ENCODE results near the gene TRMT11.
A peak's percentile ranks its signal among the peaks of the same experiment; 100 is the strongest.

TRMT11 gene

GRCh38 chr6:125986301-125987025 lies at the start of gene TRMT11:
TSS of gene TRMT11 (plus strand) at chr6:125986540. CDS start at chr6:125986551, 11 bp downstream.
- no peak for TF ChIP-seq CTCF (conservative IDR thresholded peaks at IDR 0.05; ENCODE audit: low read length)
- H3K4me3 ChIP-seq (ENCODE audit: low read length), result peak within 1 kb of the TSS; percentile 97

GRCh38 chr6:125939026-125939425 lies 47.3 kb upstream of the TRMT11 start:
- TF ChIP-seq CTCF (conservative IDR thresholded peaks at IDR 0.05; ENCODE audit: low read length), result no peak
- no peak overlapping the region for H3K4me3 ChIP-seq (ENCODE audit: low read length)

More at GRCh38 chr6:125986301-125987025, at the start of gene TRMT11:
- peak; percentile 81 for DNase-seq (ENCODE audit: low read depth)

GRCh38 chr6:125939791-125940190 lies 46.5 kb upstream of the TRMT11 start:
- H3K4me3 ChIP-seq (ENCODE audit: low read length), result no peak overlapping the region
- TF ChIP-seq CTCF (conservative IDR thresholded peaks at IDR 0.05; ENCODE audit: low read length), result no peak
- no peak for DNase-seq (ENCODE audit: low read depth)

More at GRCh38 chr6:125939026-125939425, 47.3 kb upstream of the TRMT11 start:
- no peak for DNase-seq (ENCODE audit: low read depth)

- no peak for DNase-seq (ENCODE audit: low read depth)
- no peak overlapping the region for H3K4me3 ChIP-seq (ENCODE audit: low read length)
- TF ChIP-seq CTCF (conservative IDR thresholded peaks at IDR 0.05; ENCODE audit: low read length), result no peak
Observed at GRCh38 chr6:125940247-125941041, 45.9 kb upstream of the TRMT11 start.

GRCh38 chr6:125942672-125943527 lies 43.4 kb upstream of the TRMT11 start:
- TF ChIP-seq CTCF (conservative IDR thresholded peaks at IDR 0.05; ENCODE audit: low read length), result no peak
- DNase-seq (ENCODE audit: low read depth), result no peak
- H3K4me3 ChIP-seq (ENCODE audit: low read length), result no peak overlapping the region

GRCh38 chr6:125943528-125944433 lies 42.6 kb upstream of the TRMT11 start:
- H3K4me3 ChIP-seq (ENCODE audit: low read length), result no peak overlapping the region
- no peak for TF ChIP-seq CTCF (conservative IDR thresholded peaks at IDR 0.05; ENCODE audit: low read length)
- DNase-seq (ENCODE audit: low read depth), result no peak

Data from AG10803 (cell line).